ENCODE data around the gene GRAMD1A.
"Not testable (repeated sequence)": the region's sequence is repeated elsewhere in the genome, so short reads cannot be mapped to it uniquely, and the experiment has no call there.

GRAMD1A gene

DNA sequence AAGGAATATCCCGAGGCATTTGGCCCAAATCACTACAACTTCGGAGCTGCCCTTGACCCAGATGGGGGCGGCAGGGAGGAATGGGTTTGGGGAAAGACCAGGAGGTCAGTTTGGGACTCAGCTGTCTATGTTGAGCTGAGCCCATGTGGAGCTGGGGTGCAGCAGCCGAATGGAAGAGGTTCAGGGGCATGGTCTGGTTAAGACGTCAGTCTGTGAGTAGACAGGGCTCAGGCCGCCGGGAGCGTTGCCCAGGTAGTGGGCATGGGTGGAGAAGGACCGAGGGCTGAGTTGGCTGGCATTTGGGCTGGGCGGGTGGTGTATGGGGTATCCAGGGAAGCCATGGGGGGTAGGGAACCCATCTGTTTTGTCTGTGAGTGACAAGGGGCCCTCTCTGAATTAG is 20.9 kb downstream of the GRAMD1A start:
- DNase-seq (ENCODE audit: low spot score) = no peak

DNA sequence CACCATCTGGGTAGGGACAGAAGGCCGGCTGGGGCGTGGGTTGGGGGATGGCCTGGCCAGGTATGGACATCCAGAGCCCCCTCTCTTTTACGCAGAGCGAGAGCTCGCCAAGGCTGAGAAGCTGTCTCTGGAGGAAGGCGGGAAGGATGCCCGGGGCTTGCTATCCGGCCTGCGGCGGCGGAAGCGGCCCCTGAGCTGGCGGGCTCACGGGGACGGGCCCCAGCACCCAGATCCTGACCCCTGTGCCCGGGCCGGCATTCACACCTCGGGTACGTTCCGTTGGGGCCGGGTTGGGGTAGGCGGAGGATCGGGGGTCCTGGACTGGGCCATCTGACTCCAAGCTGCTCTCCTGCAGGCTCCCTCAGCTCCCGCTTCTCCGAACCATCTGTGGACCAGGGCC is 21.5 kb downstream of the GRAMD1A start:
- DNase-seq (ENCODE audit: low spot score) = no peak

DNA sequence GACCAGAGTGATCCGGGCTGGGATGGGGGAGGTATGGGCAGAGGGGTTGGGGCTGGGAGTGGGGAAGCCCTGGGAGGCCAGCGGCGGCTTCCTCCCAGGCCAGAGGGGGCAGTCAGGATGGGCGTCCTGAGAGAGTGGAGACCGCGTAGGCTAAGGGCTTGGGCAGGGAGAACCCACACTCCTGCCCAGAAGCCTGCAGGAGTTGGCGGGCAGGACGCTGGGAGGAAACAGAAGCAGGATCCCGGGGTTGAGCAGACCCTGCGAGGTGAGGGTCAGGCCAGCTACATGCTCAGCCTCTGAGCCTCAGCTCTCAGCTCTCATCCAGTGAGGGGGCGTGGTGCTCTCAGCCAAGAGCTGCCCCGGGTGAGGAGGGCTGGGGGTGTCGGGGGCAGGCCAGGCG is 22.3 kb downstream of the GRAMD1A start:
- DNase-seq (ENCODE audit: low spot score) = no peak

DNA sequence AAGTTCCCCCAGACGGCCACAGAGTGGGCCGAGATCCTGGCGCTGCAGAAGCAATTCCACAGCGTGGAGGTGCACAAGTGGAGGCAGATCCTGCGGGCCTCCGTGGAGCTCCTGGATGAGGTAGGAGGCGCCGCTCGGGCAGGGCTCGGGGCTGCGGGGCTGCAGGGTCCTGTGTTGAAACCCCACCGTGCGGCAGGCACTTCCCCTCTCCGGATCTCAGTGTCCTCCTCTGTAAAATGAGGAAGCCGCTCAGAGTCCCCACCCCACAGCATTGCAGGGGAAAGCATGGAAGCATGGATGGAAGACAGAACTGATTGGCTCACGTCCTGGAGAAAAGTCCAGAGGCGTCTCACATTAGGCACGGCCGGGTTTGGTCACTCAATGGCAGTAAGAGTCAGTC is 23.3 kb downstream of the GRAMD1A start:
- DNase-seq (ENCODE audit: low spot score) = no peak

DNA sequence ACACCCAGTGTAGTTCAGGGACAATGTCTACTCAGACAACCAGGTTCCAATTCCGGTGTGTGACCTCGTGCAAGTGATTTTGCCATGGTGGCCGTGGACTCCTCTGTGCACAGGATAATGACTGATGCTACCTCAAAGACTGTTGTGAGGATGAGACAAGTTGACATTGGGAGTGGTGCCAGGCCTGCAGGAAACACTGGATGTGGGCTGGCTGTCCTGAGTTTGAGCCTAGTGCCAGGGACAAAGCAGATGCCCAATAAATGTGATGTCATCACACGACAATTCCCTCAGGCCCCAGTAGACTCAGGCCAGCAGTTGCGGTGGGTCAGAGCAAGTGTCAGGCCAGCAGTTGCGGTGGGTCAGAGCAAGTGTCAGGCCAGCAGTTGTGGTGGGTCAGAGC is 24.0 kb downstream of the GRAMD1A start:
- DNase-seq (ENCODE audit: low spot score) = no peak

DNA sequence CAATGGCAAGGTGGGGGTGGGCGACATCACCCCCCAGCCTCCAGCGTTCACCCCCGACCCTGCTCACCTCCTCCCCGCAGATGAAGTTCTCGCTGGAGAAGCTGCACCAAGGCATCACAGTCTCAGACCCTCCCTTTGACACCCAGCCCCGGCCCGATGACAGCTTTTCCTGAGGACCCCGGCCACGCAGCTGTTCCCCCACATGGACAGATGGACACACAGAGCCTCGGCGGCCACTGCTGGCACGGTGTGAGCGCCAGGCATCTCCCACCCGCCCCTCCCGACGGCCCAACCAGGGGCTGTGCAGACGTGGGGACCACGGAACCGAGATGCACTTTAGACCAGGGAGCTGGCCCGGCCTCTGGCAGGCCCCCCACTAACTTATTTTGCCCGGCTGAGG is 25.8 kb downstream of the GRAMD1A start:
- DNase-seq (ENCODE audit: low spot score) = no peak

- no peak for DNase-seq (ENCODE audit: low spot score)
Measured at GRCh38 chr19:35026418-35026817, 26.3 kb downstream of the GRAMD1A start.

DNA sequence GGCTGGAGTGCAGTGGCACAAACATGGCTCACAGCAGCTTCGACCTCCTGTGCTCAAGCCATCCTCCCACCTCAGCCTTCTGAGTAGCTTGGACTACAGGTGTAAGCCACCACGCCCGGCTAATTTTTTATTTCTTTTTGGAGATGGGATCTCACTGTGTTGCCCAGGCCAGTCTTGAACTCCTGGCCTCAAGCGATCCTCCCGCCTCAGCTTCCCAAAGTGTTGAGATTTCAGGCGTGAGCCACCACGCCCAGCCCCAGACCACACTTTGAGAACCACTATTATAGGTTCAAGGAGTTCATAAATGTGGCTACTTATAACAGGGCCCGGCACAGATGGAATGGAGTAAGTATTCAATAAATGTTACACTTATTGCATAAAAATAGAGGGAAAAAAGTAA is 26.9 kb downstream of the GRAMD1A start:
- DNase-seq (ENCODE audit: low spot score) = no peak

- no peak for DNase-seq (ENCODE audit: low spot score)
Measured at GRCh38 chr19:35027851-35028599, 27.9 kb downstream of the GRAMD1A start.

- DNase-seq (ENCODE audit: low spot score) = not testable (repeated sequence)
Measured at GRCh38 chr19:35028600-35028885, 28.4 kb downstream of the GRAMD1A start.

DNA sequence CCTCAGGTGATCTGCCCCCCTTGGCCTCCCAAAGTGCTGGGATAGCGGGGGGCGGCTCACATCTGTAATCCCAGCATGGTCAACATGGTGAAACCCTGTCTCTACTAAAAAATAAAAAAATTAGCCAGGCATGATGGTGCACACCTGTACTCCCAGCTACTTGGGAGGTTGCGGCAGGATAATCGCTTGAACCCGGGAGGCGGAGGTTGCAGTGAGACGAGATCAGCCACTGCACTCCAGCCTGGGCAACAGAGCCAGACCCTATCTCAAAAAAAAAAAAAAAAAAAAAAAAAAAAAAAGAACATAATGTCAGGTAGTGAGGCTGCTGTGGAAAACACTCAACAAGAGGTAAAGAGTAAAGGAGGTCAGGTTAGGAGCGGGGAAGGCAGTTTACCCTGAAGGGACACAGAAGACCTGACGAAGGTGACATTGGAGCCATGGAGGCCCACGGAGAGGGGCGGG is 29.2 kb downstream of the GRAMD1A start:
- DNase-seq (ENCODE audit: low spot score) = not testable (repeated sequence)

DNA sequence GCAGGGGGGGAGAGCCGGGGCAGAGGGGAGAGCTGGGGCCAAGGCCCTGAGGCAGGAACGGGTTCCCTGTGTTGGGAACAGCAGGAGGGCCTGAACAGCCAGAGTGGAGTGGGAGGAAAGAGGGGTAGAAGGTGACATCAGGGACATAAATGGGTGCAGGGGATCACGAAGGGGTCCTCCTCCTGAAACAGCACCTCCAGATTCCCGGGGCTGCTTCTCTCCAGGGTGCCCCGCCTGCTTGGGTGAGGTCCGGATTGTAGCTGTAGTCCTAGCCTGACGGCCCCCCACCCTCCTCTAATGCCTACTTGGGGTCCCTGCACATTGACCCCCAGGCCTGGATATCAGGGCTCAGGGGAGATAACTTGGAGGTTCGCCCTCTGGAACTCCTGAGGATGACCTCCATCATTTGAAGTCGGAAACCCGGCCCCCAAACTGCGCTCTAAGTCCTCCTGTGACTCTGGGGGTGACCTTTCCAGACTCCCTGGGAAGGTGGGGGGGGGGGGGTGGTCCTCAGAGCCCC is 29.7 kb downstream of the GRAMD1A start:
- no peak for DNase-seq (ENCODE audit: low spot score)

DNA sequence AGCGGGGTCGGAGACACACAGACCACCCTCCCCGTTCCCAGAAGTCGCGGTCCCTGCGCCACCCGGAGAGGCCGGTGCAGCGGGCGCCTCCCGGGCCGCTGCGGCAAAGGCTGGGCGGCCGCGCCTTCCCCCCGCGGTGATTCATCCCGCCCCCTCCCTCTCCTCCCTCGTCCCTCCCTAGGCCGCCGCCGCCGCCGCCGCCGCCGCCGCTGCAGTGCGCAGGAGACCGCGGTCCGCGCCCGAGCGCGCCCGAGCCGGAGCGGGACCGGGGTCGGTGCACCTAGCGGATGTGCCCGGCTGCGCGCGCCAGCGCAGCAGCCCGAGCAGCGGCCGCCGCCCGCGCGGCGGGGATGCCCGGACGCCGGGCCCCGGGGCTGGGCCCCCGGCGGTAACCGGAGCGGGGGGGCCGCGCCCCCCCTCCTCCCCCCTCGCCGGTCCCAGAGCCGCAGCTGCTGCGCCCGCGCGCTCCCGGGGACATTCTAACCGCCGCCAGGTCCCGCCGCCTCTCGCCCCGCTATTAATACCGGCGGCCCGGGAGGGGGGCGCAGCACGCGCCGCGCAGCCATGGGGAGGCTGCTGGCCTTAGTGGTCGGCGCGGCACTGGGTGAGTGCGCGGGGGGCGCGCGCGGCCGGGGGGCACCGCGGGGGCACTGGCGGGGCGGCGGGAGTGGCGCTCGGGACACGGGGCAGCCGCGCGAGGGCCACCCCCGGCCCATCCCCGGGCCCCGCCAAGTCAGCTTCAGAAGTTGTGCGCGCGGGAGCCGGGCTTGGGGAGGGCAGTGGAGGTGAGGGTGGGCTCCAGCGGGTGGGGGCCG is 30.3 kb downstream of the GRAMD1A start, which contains the start of gene SCN1B:
Gene SCN1B (plus strand): TSS at position 214 of the 815 bp plus-strand sequence. CDS start 351 bp downstream, at position 565.
- peak; percentile 67 for DNase-seq (ENCODE audit: low spot score)

DNA sequence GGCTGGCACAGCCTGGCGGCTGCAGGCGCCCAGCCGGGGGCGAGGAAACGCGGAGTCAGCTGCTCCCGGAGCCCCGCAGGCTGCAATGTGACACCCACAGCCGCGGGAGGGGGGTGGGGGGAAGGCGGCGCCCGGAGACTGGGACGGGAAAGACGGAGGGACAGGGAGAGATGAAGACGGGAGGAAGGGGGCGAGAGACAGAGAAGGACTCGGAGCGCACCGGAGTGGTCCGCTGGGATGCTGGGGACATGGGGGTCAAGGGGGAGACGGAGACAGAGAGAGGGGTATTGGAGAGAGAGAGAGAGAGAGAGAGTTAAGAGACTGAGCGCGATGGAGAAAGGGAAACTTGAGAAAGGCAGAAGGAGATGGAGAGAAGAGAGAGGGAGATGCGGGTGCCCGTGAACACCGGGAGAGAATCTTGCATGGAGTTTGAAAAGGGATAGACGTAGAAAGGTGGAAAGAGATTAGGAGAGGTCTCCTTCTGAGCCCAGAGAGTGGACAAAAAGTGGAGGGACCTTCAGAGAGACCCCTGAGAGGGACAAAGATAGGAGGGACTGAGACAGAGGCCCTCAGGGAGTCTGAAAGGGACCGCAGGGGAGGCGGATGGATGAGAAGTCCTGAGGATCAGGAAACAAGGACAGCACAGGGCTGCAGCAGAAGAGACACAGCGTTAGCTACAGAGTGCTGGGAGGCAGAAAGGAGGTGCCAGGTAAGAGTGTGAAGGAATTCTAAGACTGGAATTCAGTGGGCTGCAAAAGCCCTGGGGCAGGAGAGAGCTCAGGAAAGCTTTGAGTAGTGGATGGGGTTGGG is 31.2 kb downstream of the GRAMD1A start:
- DNase-seq (ENCODE audit: low spot score) = no peak

GRCh38 chr19:35032356-35032865 is 32.3 kb downstream of the GRAMD1A start:
- DNase-seq (ENCODE audit: low spot score) = no peak

DNA sequence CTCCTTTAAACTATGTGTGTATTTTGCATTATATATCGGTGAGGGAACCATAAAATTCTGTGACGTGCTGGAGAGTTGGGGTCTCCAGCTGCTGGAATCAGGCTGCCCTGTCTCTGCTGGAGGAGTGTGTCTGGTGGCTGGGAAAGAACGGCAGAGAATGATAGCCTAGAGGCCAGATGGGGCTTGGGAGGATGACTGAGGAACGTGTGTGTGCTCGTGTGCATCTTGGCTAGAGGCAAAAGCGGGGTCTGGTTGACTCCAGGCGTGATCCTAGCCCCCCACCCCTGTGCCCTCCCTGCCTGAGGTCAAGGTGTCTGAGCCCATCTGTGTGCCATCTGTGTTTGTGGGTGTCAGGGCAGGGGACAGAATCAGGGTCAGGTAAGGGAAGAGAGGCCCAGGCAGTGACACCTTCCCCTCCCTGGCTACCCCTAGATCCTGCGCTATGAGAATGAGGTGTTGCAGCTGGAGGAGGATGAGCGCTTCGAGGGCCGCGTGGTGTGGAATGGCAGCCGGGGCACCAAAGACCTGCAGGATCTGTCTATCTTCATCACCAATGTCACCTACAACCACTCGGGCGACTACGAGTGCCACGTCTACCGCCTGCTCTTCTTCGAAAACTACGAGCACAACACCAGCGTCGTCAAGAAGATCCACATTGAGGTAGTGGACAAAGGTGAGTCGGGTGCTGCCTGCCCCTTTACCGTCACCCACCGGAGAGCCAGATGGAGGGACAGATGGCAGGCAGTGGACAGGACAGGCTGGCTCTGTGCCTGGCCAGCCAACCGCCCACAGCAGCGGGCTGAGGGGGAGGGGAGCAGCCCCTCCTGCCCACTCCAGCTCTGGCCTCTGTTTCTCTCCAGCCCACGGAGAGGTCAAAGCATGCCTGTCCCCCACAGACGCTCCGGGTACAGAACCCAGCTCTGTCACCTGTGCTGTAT is 33.2 kb downstream of the GRAMD1A start:
- DNase-seq (ENCODE audit: low spot score) = no peak

DNA sequence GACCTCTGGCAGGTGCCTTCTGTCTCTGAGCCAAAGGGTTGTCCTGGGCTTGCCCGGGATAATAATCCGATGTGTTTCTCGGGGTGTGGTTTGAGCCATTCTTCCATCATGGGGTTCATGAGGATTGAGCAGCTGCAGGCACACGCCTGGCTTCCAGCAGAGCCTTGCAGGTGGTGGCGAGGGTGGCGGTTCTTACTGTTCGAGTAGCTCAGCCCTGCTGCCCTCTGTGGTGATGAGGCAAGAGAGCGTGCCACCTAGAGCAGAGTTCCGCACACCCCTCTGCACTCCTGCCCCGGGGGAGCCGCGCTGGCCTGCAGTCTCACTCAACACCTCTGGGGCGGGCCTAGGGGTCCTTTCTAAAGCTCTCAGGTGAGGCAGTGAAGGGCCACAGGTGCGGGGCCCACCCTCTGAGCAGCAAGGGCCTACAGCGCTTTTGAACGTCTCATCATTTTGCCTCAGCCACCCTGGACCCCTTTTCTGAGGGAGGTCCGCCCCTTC is 33.9 kb downstream of the GRAMD1A start:
- DNase-seq (ENCODE audit: low spot score) = no peak

DNA sequence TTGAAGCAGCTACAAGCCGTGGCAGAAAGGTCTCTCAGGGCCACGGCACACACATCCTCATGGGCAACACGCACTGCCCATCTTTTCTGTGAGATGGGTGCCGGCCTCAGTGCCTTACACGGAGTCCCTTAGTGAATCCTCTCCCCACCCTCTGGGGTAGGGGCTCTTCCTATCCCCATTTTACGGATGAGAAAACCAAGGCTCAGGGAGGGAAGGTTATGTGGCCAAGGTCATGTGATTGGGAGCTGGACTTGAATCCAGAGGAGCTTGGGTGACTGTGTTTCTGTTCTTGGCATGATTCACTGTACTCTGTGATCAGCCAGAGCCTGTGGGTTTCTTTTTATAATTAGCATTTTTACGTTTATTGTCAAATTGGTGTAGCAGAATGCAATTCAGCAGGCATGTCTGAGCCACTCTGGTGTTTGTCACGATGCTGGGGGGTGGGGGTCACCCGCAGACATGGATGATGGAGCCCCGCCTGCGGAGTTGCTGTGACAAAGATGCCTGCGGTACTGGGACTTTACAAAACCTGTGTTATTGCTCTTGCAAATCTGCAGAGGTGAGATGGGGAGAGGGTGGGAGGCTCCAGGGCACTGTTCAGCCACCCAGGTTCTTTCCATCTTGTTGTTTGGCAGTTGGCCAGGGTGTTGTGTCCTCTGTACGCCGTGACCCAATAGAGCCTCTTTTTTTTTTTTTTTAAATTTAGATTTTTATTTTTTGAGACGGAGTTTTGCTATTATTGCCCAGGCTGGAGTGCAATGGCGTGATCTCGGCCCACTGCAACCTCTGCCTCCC is 34.7 kb downstream of the GRAMD1A start:
- DNase-seq (ENCODE audit: low spot score) = no peak

GRCh38 chr19:35037716-35038622 is 37.8 kb downstream of the GRAMD1A start:
- DNase-seq (ENCODE audit: low spot score) = no peak

Data from CD4-positive, alpha-beta T cell treated with Interleukin-15 for 4 hours (primary cell).